ENCODE measurements around the gene TLCD3B. TPM values are rescaled to one million over a fixed set of nuclear protein-coding genes. Genes with fewer than 3 reads are reported as not detected.

TLCD3B gene
- total and polyA plus RNA-seq, 4 donors = 0.03 to 0.43 TPM; not detected in 2

DNA sequence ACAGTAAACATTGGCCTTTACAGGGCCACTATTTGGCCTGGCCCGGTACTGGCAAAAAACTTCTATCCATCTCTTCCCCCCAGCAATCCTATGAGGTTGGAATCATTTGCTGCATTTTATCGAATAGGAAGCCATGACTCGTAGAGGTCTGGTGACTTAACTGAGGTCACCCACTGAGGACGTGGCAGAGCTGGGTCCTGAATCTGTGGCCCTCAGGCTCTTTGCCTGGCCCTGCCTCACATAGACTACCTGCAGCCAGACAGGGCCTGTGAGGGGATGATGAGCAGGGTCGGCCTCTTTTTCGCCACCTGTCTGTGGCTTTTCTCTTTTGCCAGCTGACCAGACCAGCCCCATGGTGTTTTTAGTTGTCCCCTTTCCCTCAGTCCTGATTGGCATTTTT lies 46.6 kb upstream of the TLCD3B start:
- Histone ChIP-seq H3K27ac (ENCODE audit: low read depth in 1 of 2, low read length in 1 of 2) (no peak overlapping the region), H3K4me3 (no peak overlapping the region), H3K4me1 (ENCODE audit: control insufficient read depth in 5 of 5, insufficient read depth in 5 of 5, low read length in 5 of 5) (peaks cover 4 to 20% (median 8%) of the 10 kb centered on the region in 5 donors), H3K9me3 (ENCODE audit: control insufficient read depth in 4 of 4, insufficient read depth in 3 of 4, low read length in 3 of 4) (no peaks in the 10 kb centered on the region), H3K9ac (ENCODE audit: insufficient read depth in 1 of 2, low read length in 2 of 2) (no peak overlapping the region), H3K27me3 (ENCODE audit: control insufficient read depth in 3 of 3, insufficient read depth in 3 of 3, low read length in 2 of 3) (no peaks in the 10 kb centered on the region), H3K36me3 (ENCODE audit: control insufficient read depth in 4 of 4, insufficient read depth in 4 of 4, low read length in 4 of 4) (peaks cover 7 to 34% (median 30%) of the 10 kb centered on the region in 4 donors)
- ATAC-seq (ENCODE audit: insufficient read depth, low FRiP score) (no peak), DNase-seq (no peak)
- WGBS, 2 donors = 79 to 84% methylated on average over 6 of the region's 6 CpGs
- TF ChIP-seq, protein P1, sequence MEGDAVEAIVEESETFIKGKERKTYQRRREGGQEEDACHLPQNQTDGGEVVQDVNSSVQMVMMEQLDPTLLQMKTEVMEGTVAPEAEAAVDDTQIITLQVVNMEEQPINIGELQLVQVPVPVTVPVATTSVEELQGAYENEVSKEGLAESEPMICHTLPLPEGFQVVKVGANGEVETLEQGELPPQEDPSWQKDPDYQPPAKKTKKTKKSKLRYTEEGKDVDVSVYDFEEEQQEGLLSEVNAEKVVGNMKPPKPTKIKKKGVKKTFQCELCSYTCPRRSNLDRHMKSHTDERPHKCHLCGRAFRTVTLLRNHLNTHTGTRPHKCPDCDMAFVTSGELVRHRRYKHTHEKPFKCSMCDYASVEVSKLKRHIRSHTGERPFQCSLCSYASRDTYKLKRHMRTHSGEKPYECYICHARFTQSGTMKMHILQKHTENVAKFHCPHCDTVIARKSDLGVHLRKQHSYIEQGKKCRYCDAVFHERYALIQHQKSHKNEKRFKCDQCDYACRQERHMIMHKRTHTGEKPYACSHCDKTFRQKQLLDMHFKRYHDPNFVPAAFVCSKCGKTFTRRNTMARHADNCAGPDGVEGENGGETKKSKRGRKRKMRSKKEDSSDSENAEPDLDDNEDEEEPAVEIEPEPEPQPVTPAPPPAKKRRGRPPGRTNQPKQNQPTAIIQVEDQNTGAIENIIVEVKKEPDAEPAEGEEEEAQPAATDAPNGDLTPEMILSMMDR (IDR thresholded peaks at IDR 0.05; ENCODE audit: control extremely low read depth, extremely low read depth) = no peak

DNA sequence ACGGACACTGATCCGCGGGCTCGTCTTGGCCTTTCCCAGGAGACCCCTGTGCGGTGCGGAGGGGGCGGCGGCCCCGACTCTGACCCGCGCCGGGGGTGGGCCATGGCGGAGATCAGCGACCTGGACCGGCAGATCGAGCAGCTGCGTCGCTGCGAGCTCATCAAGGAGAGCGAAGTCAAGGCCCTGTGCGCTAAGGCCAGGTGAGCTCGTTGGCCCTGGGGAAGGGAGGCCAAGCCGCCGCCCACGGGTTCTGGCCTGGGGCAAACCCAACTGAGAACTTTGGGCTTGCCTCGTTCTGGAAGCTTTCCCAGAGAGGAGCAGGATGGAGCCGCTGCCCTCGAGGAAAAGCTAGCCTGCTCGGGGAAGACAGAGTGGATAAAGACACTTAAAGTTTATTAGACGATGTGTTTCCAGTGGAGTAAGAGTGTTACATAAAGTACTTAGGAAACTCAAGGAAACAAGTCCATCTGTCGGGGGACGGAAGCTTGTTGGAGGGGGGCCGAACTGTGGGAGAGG lies 45.3 kb upstream of the TLCD3B start:
- DNase-seq = no peak
- WGBS, 2 donors = 1% methylated on average over 33 of the region's 33 CpGs
- Histone ChIP-seq H3K27ac (ENCODE audit: low read depth in 1 of 2, low read length in 1 of 2) (peak overlapping the region; percentile 78 to 92), H3K4me3 (peak overlapping the region; percentile 98), H3K9ac (ENCODE audit: insufficient read depth in 1 of 2, low read length in 2 of 2) (peak overlapping the region; percentile 82 to 90), H3K9me3 (ENCODE audit: control insufficient read depth in 4 of 4, insufficient read depth in 3 of 4, low read length in 3 of 4) (no peaks in the 10 kb centered on the region), H3K4me1 (ENCODE audit: control insufficient read depth in 5 of 5, insufficient read depth in 5 of 5, low read length in 5 of 5) (peaks cover 4 to 20% (median 8%) of the 10 kb centered on the region in 5 donors), H3K36me3 (ENCODE audit: control insufficient read depth in 4 of 4, insufficient read depth in 4 of 4, low read length in 4 of 4) (peaks cover 6 to 35% (median 24%) of the 10 kb centered on the region in 4 donors), H3K27me3 (ENCODE audit: control insufficient read depth in 3 of 3, insufficient read depth in 3 of 3, low read length in 2 of 3) (no peaks in the 10 kb centered on the region)
- TF ChIP-seq, protein P1 (IDR thresholded peaks at IDR 0.05; ENCODE audit: control extremely low read depth, extremely low read depth) = no peak
- ATAC-seq (ENCODE audit: insufficient read depth, low FRiP score) = peak; percentile 19

DNA sequence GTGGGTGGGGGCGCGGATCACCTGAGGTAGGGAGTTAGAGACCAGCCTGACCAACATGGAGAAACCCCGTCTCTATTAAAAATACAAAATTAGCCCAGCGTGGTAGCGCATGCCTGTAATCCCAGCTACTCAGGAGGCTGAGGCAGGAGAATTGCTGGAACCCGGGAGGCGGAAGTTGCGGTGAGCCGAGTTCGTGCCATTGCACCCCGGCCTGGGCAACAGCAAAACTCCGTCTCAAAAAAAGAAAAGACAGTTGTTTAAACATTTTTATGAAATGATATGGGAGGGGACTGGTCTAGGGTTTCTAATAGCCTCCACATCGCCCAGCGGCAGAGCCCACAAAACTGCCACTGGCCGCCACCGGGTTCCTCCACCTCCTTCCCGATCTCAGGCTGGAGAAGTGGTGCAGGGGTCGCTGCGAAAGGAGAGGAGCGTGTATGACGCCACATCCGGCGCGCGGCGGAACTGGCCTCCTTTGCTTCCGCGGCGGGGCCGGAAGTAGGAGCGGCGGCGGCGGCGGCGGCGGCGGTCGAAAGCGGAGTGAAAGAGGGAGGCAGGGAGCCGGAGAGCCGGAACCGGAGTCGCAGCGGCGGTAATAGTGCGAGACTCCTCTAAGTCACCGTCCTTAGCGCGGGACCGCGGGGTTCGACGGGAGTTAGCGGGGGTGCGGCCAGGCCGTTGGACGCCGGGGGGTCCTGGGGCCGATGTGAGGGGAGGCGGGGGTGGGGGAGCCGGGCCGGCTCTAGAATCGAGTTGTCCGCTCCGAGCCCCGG lies 44.6 kb upstream of the TLCD3B start, which contains the start of gene PPP4C:
TSS of gene PPP4C (plus strand) at position 492 of the 773 bp plus-strand sequence. CDS start 384 bp downstream, outside the sequence.
- Histone ChIP-seq H3K36me3 (ENCODE audit: control insufficient read depth in 4 of 4, insufficient read depth in 4 of 4, low read length in 4 of 4) (peaks cover 2 to 31% (median 18%) of the 10 kb centered on the region in 4 donors), H3K27ac (ENCODE audit: low read depth in 1 of 2, low read length in 1 of 2) (peak within 1 kb of the TSS; percentile 78 to 92), H3K9me3 (ENCODE audit: control insufficient read depth in 4 of 4, insufficient read depth in 3 of 4, low read length in 3 of 4) (no peaks in the 10 kb centered on the region), H3K4me1 (ENCODE audit: control insufficient read depth in 5 of 5, insufficient read depth in 5 of 5, low read length in 5 of 5) (peaks cover 4 to 20% (median 8%) of the 10 kb centered on the region in 5 donors), H3K4me3 (peak within 1 kb of the TSS; percentile 98), H3K9ac (ENCODE audit: insufficient read depth in 1 of 2, low read length in 2 of 2) (peak within 1 kb of the TSS; percentile 85 to 90), H3K27me3 (ENCODE audit: control insufficient read depth in 3 of 3, insufficient read depth in 3 of 3, low read length in 2 of 3) (no peaks in the 10 kb centered on the region)
- WGBS, 2 donors = 1 to 2% methylated on average over 46 to 67 of the region's 67 CpGs
- DNase-seq = peak; percentile 92 to 94 (median 93)
- TF ChIP-seq, protein P1 (IDR thresholded peaks at IDR 0.05; ENCODE audit: control extremely low read depth, extremely low read depth) = peak; percentile 9
- peak; percentile 94 for ATAC-seq (ENCODE audit: insufficient read depth, low FRiP score)

Data from lung (tissue), 12 donors.